Heart right ventricle (tissue), 16 donors: ENCODE results near the gene TM4SF1. TPM values are rescaled to one million over a fixed set of nuclear protein-coding genes. Genes with fewer than 3 reads are reported as not detected.

Experiments used
- ATAC-seq, 8 donors: fragments of 200-7000 bp; cut with Tn5 transposase; one replicate each; pipeline ENCODE4 v1.9.1; 2020; ENCODE audit warnings: mild to moderate bottlenecking in 8 of 8, moderate library complexity in 8 of 8, moderate number of reproducible peaks in 1 of 8
- DNase-seq, 2 donors: peaks; one replicate each; pipeline ENCODE4 v3.0.0-alpha.2; 2020
- H3K27ac ChIP-seq, 10 donors: fragments of 200-600 bp; sonication (generic) in 2 of 10; one replicate each; pipeline versions ENCODE4 v1.5.0 to v1.8.0; 2020 to 2022; ENCODE audit warnings: mild to moderate bottlenecking in 3 of 10
- H3K27me3 ChIP-seq, 7 donors: fragments of 200-600 bp; one replicate each; pipeline ENCODE4 v1.8.0; 2021 to 2022; ENCODE audit warnings: mild to moderate bottlenecking in 2 of 7
- H3K36me3 ChIP-seq, 9 donors: fragments of 200-600 bp; sonication (generic) in 1 of 9; one replicate each; pipeline versions ENCODE4 v1.5.0 to v1.8.0; 2020 to 2022; ENCODE audit warnings: mild to moderate bottlenecking in 2 of 9
- H3K4me1 ChIP-seq, 9 donors: fragments of 200-600 bp; sonication (generic) in 1 of 9; one replicate each; pipeline versions ENCODE4 v1.5.0 to v1.8.0; 2020 to 2022; ENCODE audit warnings: mild to moderate bottlenecking in 4 of 9
- H3K4me3 ChIP-seq, 10 donors: fragments of 200-600 bp; sonication (generic) in 2 of 10; one replicate each; pipeline versions ENCODE4 v1.5.0 to v1.8.0; 2020 to 2022; ENCODE audit warnings: mild to moderate bottlenecking in 7 of 10, moderate library complexity in 2 of 10
- H3K9me3 ChIP-seq, 11 donors: fragments of 200-600 bp in 10 of 11; sonication (generic) in 2 of 11; one replicate each; pipeline versions ENCODE4 v1.5.0 to v1.8.0; 2013 to 2022; ENCODE audit warnings: mild to moderate bottlenecking in 2 of 11, control low read depth in 1 of 11, moderate library complexity in 1 of 11
- WGBS, 2 donors: extraction: QIAGEN DNeasy Blood & Tissue Kit; methylation state at CpG; one replicate each; pipeline ENCODE4 v1.1.7; 2013; ENCODE audit warnings: inconsistent platforms in 1 of 2; 5-methylcytosine and 5-hydroxymethylcytosine counted together
- intact Hi-C, 10 donors: fragments of 100-400 bp; cut with DNase I; formaldehyde crosslinking; loops; one replicate each; pipeline versions ENCODE4 v1.11.1 to v1.14.2; 2022
- polyA plus RNA-seq, 2 donors: library from polyadenylated mRNA; stranded (reverse); fragments of 200-250 nt; gene quantifications; one replicate each; pipeline ENCODE4 v1.2.3, GENCODE V29; 2013
- total RNA-seq, 10 donors: library from RNA; stranded (reverse); fragmentation: NEBNext Ultra II Directional in 3 of 10; extraction: Animal tissue kit (Norgen Biotek cat#: 25700) in 3 of 10; gene quantifications; one replicate each; pipeline versions ENCODE4 v1.2.1 to v1.2.4, GENCODE V29; 2021 to 2023
- TF ChIP-seq, protein P1 (sequence below), 9 donors: fragments of 200-600 bp; sonication (generic) in 2 of 9; IDR thresholded peaks; one replicate each; pipeline versions ENCODE4 v1.5.0 to v1.8.0; 2021 to 2022; ENCODE audit warnings: antibody characterized with exemption in 9 of 9, mild to moderate bottlenecking in 5 of 9, moderate library complexity in 1 of 9
- donor health status: Arrhythmogenic right ventricular cardiomyopathy.
- donor health status: ischemic (EF 13 %, LVEDD 7.1; RV severe dilation, severe dysfunction).
- donor health status: healthy with polysubstance abuse.
- donor health status: DM: no; HTN: yes; CAD: no.
- donor health status: DM: no; HTN: no; CAD: no.
- donor health status: ischemic (EF 25% LVEDD 6.9; RV normal size, moderate dysfunction).
- donor health status: ischemic (EF 25% LVEDD 5.7; RV mildly dilated, moderate dysfunction).
- donor health status: healthy.
- donor health status: DM: yes; HTN: yes; CAD: no.
- donor health status: Ischemic cardiomyopathy.
- donor health status: ischemic (EF 35%, LVEDD 5.7; RV mildly dilated, moderate dysfunction).
- donor health status: nonischemic (EF 11% LVEDD 7.7; RV severe dilation, severe dysfunction).
- donor health status: DM: yes; HTN: yes; CAD: no.
- donor health status: PGD.
- donor health status: ischemic (EF 29% LVEDD 5.4; RV normal size, mild dysfunction).
- donor health status: nonischemic (EF 23%, LVEDD 6.1; RV moderate dilation, normal function).

The TM4SF1 gene
- total and polyA plus RNA-seq, 12 donors, result 63.6 to 142 (median 104) TPM

DNA sequence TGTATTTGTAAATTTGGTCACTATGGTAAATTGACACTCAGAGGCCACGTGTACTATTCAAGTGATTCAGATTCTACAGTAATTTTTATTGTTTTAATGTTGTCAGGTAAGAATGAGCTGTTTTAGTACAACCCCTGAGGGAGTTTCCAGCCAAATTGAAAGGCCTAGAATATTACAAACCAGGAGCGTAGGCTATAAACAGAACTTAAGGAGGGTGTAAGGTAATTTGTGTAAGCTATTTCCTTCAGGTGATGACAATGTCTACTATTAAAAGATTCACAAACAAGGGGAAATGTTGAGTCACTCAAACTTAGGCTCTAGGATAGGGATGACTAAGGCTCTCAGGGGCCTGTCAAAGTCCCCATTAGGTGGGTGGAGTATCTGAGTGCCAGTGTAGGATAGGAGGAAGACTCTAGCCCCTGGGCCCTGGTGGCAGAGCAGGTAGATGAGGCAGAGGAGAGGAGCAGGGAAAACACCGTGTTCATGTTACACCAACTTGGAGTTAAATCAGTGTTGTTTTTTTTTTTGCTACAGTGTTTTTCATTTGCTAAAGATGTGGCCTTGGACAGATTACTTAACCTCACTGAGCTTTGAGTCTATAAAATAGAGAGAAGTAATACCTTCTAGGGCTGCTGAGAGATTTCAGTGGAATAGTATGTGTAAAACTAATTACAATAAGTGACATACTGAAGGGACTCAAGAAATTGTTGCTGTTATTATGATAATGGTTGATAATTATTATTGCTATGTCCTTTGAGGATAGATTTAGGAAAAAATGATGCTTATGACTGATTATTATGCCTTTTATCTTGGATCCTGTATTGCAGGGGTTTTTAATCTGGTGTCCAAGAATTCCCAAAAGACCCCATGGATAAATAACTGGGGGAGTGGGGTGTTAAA lies 10.3 kb downstream of the TM4SF1 start:
- ATAC-seq (peak in 6 of 8 donors; percentile 38 to 82 (median 69)), DNase-seq (no peak)
- intact Hi-C loops, result no loop called here
- no peaks in the 10 kb centered on the region for H3K9me3 ChIP-seq
- no peaks in the 10 kb centered on the region for H3K27me3 ChIP-seq
- TF ChIP-seq, protein P1, sequence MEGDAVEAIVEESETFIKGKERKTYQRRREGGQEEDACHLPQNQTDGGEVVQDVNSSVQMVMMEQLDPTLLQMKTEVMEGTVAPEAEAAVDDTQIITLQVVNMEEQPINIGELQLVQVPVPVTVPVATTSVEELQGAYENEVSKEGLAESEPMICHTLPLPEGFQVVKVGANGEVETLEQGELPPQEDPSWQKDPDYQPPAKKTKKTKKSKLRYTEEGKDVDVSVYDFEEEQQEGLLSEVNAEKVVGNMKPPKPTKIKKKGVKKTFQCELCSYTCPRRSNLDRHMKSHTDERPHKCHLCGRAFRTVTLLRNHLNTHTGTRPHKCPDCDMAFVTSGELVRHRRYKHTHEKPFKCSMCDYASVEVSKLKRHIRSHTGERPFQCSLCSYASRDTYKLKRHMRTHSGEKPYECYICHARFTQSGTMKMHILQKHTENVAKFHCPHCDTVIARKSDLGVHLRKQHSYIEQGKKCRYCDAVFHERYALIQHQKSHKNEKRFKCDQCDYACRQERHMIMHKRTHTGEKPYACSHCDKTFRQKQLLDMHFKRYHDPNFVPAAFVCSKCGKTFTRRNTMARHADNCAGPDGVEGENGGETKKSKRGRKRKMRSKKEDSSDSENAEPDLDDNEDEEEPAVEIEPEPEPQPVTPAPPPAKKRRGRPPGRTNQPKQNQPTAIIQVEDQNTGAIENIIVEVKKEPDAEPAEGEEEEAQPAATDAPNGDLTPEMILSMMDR (IDR thresholded peaks at IDR 0.05), result no peak
- peaks cover 0 to 38% (median 5%) of the 10 kb centered on the region in 9 donors for H3K36me3 ChIP-seq
- H3K4me1 ChIP-seq, result peaks cover 0 to 51% (median 23%) of the 10 kb centered on the region in 9 donors
- peak overlapping the region in 7 of 10 donors; percentile 14 to 66 (median 45) for H3K27ac ChIP-seq
- WGBS, 2 donors, result 62 to 74% methylated on average over 3 of the region's 3 CpGs
- H3K4me3 ChIP-seq, result no peak overlapping the region

GRCh38 chr3:149366031-149366430 lies 11.4 kb downstream of the TM4SF1 start:
- ATAC-seq (no peak), DNase-seq (no peak)
- no peak overlapping the region for H3K4me3 ChIP-seq
- H3K36me3 ChIP-seq, result peaks cover 0 to 26% (median 0%) of the 10 kb centered on the region in 9 donors
- peaks cover 0 to 39% (median 12%) of the 10 kb centered on the region in 9 donors for H3K4me1 ChIP-seq
- H3K9me3 ChIP-seq, result no peaks in the 10 kb centered on the region
- H3K27ac ChIP-seq, result peak overlapping the region in 2 of 10 donors; percentile 46 to 66
- WGBS, 2 donors, result 96% methylated on average over 2 of the region's 2 CpGs
- H3K27me3 ChIP-seq, result no peaks in the 10 kb centered on the region
- intact Hi-C loops, result no loop called here
- TF ChIP-seq, protein P1 (IDR thresholded peaks at IDR 0.05), result no peak

DNA sequence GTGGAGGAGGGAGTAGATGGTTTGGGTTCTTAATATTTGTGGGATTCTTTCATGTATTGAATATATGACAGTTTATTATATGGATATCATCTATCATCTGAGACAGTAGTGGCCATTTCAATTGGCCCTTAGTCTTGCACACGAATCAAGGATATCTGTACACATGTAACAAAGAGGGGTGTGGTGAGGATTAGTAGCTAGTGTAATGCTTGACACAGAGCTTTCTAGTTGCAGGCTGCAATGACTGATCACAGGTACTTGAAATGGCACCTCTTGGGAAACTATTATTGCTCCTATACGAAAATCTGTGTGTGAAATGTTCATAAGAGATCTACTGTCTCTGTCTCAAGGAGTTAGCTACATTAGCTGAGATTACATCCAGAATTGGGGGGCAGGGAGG lies 12.8 kb downstream of the TM4SF1 start:
- TF ChIP-seq, protein P1 (IDR thresholded peaks at IDR 0.05), result no peak
- intact Hi-C loops, result no loop called here
- DNase-seq, result no peak
- WGBS, 2 donors, result 91 to 93% methylated on average over 2 of the region's 2 CpGs
- Histone ChIP-seq H3K27ac (no peak overlapping the region), H3K4me3 (no peak overlapping the region), H3K9me3 (no peaks in the 10 kb centered on the region), H3K4me1 (peaks cover 0 to 27% (median 4%) of the 10 kb centered on the region in 9 donors), H3K36me3 (peaks cover 0 to 12% (median 0%) of the 10 kb centered on the region in 9 donors), H3K27me3 (no peaks in the 10 kb centered on the region)
- no peak for ATAC-seq

DNA sequence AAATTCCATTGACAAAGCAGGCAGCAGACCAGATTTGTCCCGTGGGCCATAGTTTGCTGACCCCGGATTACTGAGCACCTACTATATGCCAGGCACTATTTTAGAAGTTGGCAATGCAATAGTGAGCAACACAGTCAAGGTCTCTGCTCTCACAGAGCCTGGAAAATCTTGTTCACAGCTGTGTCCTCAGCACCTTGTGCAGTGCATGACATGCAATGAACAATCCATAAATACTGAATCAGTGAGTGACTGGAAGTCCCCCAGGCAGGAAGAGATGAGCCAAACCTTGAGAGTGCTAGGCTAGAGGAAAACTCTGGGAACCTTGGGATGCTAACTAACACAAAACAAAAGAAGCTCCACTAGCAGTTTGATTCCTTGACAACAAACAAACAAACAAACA lies 14.4 kb downstream of the TM4SF1 start:
- WGBS, 2 donors, result 80 to 92% methylated on average over 2 of the region's 2 CpGs
- Histone ChIP-seq H3K9me3 (no peaks in the 10 kb centered on the region), H3K27ac (no peak overlapping the region), H3K36me3 (no peaks in the 10 kb centered on the region), H3K4me3 (no peak overlapping the region), H3K27me3 (no peaks in the 10 kb centered on the region), H3K4me1 (peaks cover 0 to 18% (median 0%) of the 10 kb centered on the region in 9 donors)
- intact Hi-C loops, result no loop called here
- TF ChIP-seq, protein P1 (IDR thresholded peaks at IDR 0.05), result no peak
- ATAC-seq, result no peak
- DNase-seq, result no peak
